Karpas-422 (cell line): ENCODE results near the gene GSTO2. TPM values are rescaled to one million over a fixed set of nuclear protein-coding genes. Genes with fewer than 3 reads are reported as not detected.

Experiments used
- DNase-seq: peaks from one replicate; pipeline ENCODE4 v3.0.0-alpha.2; 2015
- H2AFZ ChIP-seq: fragments of 200-600 bp; sonication (generic); 2 replicates; pipeline ENCODE4 v1.6.1; 2014; ENCODE audit warnings: antibody characterized with exemption, low read length, mixed read lengths
- H3K27ac ChIP-seq: fragments of 200-600 bp; sonication (generic); 2 replicates; pipeline ENCODE4 v1.5.1; 2014; ENCODE audit warnings: mild to moderate bottlenecking, low read length, moderate library complexity
- H3K27me3 ChIP-seq: fragments of 200-600 bp; sonication (generic); 2 replicates; pipeline ENCODE4 v1.6.1; 2014; ENCODE audit warnings: low read length, mixed read lengths
- H3K36me3 ChIP-seq: fragments of 200-600 bp; sonication (generic); 2 replicates; pipeline ENCODE4 v1.6.1; 2014; ENCODE audit warnings: low read length, mixed read lengths; ENCODE audit not compliant: insufficient read depth
- H3K4me1 ChIP-seq: fragments of 200-600 bp; sonication (generic); 2 replicates; pipeline ENCODE4 v1.6.1; 2014; ENCODE audit warnings: mild to moderate bottlenecking, low read length, mixed read lengths
- H3K4me2 ChIP-seq: fragments of 200-600 bp; sonication (generic); 2 replicates; pipeline ENCODE4 v1.6.1; 2014; ENCODE audit warnings: low read length, low read depth, mild to moderate bottlenecking; ENCODE audit not compliant: poor library complexity, severe bottlenecking
- H3K4me3 ChIP-seq: fragments of 200-600 bp; sonication (generic); 2 replicates; pipeline ENCODE4 v1.5.1; 2014; ENCODE audit warnings: mild to moderate bottlenecking, antibody characterized with exemption, low read length, mixed read lengths
- H3K79me2 ChIP-seq: fragments of 200-600 bp; sonication (generic); 2 replicates; pipeline ENCODE4 v1.6.1; 2014; ENCODE audit warnings: mild to moderate bottlenecking, low read length, mixed read lengths
- H3K9ac ChIP-seq: fragments of 200-600 bp; sonication (generic); 2 replicates; pipeline ENCODE4 v1.6.0; 2014; ENCODE audit warnings: low read length
- H3K9me2 ChIP-seq: fragments of 200-600 bp; sonication (generic), shearing (Covaris generic); replicated peaks from 2 replicates; pipeline ENCODE4 v1.6.0; 2014; ENCODE audit warnings: mild to moderate bottlenecking, low read length, moderate library complexity; ENCODE audit not compliant: insufficient read depth
- H3K9me3 ChIP-seq: fragments of 300-700, 200-600 bp; sonication (generic); 2 replicates; pipeline ENCODE4 v1.6.1; 2014; ENCODE audit warnings: low read length, mixed read lengths
- H4K20me1 ChIP-seq: fragments of 200-600 bp; sonication (generic); 2 replicates; pipeline ENCODE4 v1.6.1; 2014; ENCODE audit warnings: mild to moderate bottlenecking, antibody characterized with exemption, low read length, low read depth; ENCODE audit not compliant: insufficient read depth
- total RNA-seq: library from RNA; depleted of rRNA; stranded (reverse); fragments of >200 nt; shearing (Covaris generic); gene quantifications from 2 replicates; pipeline ENCODE4 v1.2.3, GENCODE V29; 2014; ENCODE audit warnings: low replicate concordance

GSTO2 gene
- total RNA-seq, 1 experiment from 2014 or later = 1.3 TPM

- Histone ChIP-seq H3K36me3 (peaks cover 54% of the 10 kb centered on the region), H4K20me1 (peaks cover 6% of the 10 kb centered on the region; the same call in 1 of the 2 replicates)
These were observed 4.2 kb upstream of the GSTO2 start for GRCh38 chr10:104264783-104265182.

DNA sequence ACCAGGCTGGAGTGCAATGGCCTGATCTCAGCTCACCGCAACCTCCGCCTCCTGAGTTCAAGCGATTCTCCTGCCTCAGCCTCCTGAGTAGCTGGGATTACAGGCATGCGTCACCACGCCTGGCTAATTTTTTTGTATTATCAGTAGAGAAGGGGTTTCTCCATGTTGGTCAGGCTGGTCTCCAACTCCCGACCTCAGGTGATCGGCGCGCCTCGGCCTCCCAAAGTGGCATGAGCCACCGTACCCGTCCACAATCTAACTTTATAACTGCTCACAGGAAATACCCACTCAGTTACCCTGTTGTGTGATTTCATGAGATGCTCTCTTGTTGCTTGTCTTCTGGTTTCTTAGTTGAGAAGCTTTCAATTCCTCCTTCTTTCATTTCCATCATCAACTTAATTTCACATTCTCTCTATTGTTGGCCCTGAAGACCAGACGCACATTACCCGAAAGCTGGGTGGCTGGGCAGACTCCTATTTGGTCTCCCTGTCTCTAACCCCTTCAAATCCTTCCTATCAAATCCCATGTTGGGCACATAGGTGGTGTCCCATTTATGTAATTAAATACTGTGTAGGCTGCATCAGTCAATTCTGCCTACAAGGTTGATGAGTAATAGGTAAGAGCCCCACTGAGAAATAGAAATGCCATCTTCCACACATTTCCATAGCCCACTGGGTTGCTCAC, 1.1 kb upstream of the GSTO2 start:
- Histone ChIP-seq H3K4me3 (peak overlapping the region; percentile 98), H3K9ac (peak overlapping the region; percentile 92), H2AFZ (no peak overlapping the region), H3K27me3 (no peaks in the 10 kb centered on the region), H3K4me2 (peak overlapping the region; percentile 99), H3K9me3 (no peaks in the 10 kb centered on the region), H4K20me1 (0 out of 2 replicates have a peak, but pooled peaks cover 6% of the 10 kb centered on the region), H3K79me2 (peaks cover 59% of the 10 kb centered on the region), H3K36me3 (peaks cover 33% of the 10 kb centered on the region), H3K4me1 (peaks cover 28% of the 10 kb centered on the region), H3K9me2 (no peaks in the 10 kb centered on the region), H3K27ac (no peak overlapping the region)
- DNase-seq = no peak

More at GRCh38 chr10:104264783-104265182, 4.2 kb upstream of the GSTO2 start:
- Histone ChIP-seq H3K4me2 (no peak overlapping the region), H3K79me2 (peaks cover 88% of the 10 kb centered on the region), H3K9me2 (no peaks in the 10 kb centered on the region), H3K27ac (no peak overlapping the region), H2AFZ (no peak overlapping the region), H3K4me3 (no peak overlapping the region), H3K27me3 (no peaks in the 10 kb centered on the region), H3K9me3 (no peaks in the 10 kb centered on the region), H3K9ac (no peak overlapping the region), H3K4me1 (peaks cover 22% of the 10 kb centered on the region)
- no peak for DNase-seq

- peaks cover 30% of the 10 kb centered on the region for H3K36me3 ChIP-seq
- H3K27me3 ChIP-seq = no peaks in the 10 kb centered on the region
- H3K4me3 ChIP-seq = peak overlapping the region; percentile 98
- H3K4me1 ChIP-seq = peaks cover 28% of the 10 kb centered on the region
- peak overlapping the region; percentile 99 for H3K4me2 ChIP-seq
- peak overlapping the region; percentile 92 for H3K9ac ChIP-seq
- 0 out of 2 replicates have a peak, but pooled peaks cover 6% of the 10 kb centered on the region for H4K20me1 ChIP-seq
- H3K79me2 ChIP-seq = peaks cover 54% of the 10 kb centered on the region
- no peaks in the 10 kb centered on the region for H3K9me2 ChIP-seq
- H2AFZ ChIP-seq = 0 out of 2 replicates have a peak overlapping the region, but pooled peaks have one; percentile 57
- H3K9me3 ChIP-seq = no peaks in the 10 kb centered on the region
- H3K27ac ChIP-seq = no peak overlapping the region
- no peak for DNase-seq
These were observed 625 bp upstream of the GSTO2 start for GRCh38 chr10:104268405-104268712.

- Histone ChIP-seq H3K9ac (no peak overlapping the region), H3K4me2 (no peak overlapping the region), H3K27ac (no peak overlapping the region), H3K9me2 (no peaks in the 10 kb centered on the region), H3K4me3 (no peak overlapping the region), H3K27me3 (no peaks in the 10 kb centered on the region), H2AFZ (no peak overlapping the region), H3K4me1 (peaks cover 21% of the 10 kb centered on the region), H3K9me3 (no peaks in the 10 kb centered on the region), H3K79me2 (peaks cover 5% of the 10 kb centered on the region), H4K20me1 (0 out of 2 replicates have a peak, but pooled peaks cover 3% of the 10 kb centered on the region), H3K36me3 (no peaks in the 10 kb centered on the region)
- no peak for DNase-seq
These were observed 4.3 kb downstream of the GSTO2 start for GRCh38 chr10:104273286-104273685.

- no peak overlapping the region for H3K4me3 ChIP-seq
- peak overlapping the region; percentile 61 for H3K9ac ChIP-seq
- H3K4me2 ChIP-seq = peak overlapping the region; percentile 55
- H3K27me3 ChIP-seq = no peaks in the 10 kb centered on the region
- H3K9me2 ChIP-seq = no peaks in the 10 kb centered on the region
- H3K9me3 ChIP-seq = no peaks in the 10 kb centered on the region
- H3K4me1 ChIP-seq = peaks cover 21% of the 10 kb centered on the region
- H3K27ac ChIP-seq = no peak overlapping the region
- H3K79me2 ChIP-seq = no peaks in the 10 kb centered on the region
- H4K20me1 ChIP-seq = no peaks in the 10 kb centered on the region
- peak overlapping the region; percentile 89 for H2AFZ ChIP-seq
- no peak for DNase-seq
- H3K36me3 ChIP-seq = no peaks in the 10 kb centered on the region
These were observed 5.1 kb downstream of the GSTO2 start for GRCh38 chr10:104273899-104274575.

GRCh38 chr10:104274762-104275721, 6.1 kb downstream of the GSTO2 start:
- DNase-seq = peak; percentile 73
- Histone ChIP-seq H3K9me2 (no peaks in the 10 kb centered on the region), H3K9me3 (no peaks in the 10 kb centered on the region), H2AFZ (peak overlapping the region; percentile 89), H3K4me3 (peak overlapping the region; percentile 29; the same call in 1 of the 2 replicates), H3K36me3 (no peaks in the 10 kb centered on the region), H3K79me2 (no peaks in the 10 kb centered on the region), H3K4me1 (peaks cover 13% of the 10 kb centered on the region), H3K27me3 (no peaks in the 10 kb centered on the region), H3K9ac (peak overlapping the region; percentile 61), H3K4me2 (peak overlapping the region; percentile 55), H4K20me1 (no peaks in the 10 kb centered on the region), H3K27ac (no peak overlapping the region)

DNA sequence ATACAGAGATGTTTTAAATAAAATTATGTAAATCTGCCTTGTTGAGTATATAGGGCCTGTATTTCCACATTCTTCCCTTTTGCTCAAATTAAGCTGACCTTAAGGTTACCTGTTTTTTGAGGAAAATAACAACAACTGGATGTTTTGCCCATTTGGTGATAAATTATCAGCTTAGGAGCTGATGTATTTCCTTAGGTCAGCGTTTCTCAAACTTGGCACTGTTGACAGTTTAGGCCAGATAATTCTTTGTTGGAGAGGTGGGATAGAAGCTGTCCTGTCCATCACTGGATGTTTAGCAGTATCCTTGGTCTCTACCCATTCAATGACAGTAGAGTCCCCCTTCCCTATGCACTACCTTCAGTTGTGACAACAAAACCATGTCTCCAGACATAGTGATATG, 7.2 kb downstream of the GSTO2 start:
- no peak for DNase-seq
- no peaks in the 10 kb centered on the region for H4K20me1 ChIP-seq
- H3K9me3 ChIP-seq = no peaks in the 10 kb centered on the region
- H3K9ac ChIP-seq = no peak overlapping the region
- no peak overlapping the region for H3K4me3 ChIP-seq
- no peaks in the 10 kb centered on the region for H3K36me3 ChIP-seq
- H3K27me3 ChIP-seq = no peaks in the 10 kb centered on the region
- H2AFZ ChIP-seq = no peak overlapping the region
- no peaks in the 10 kb centered on the region for H3K9me2 ChIP-seq
- no peak overlapping the region for H3K4me2 ChIP-seq
- H3K79me2 ChIP-seq = no peaks in the 10 kb centered on the region
- H3K27ac ChIP-seq = no peak overlapping the region
- peaks cover 8% of the 10 kb centered on the region for H3K4me1 ChIP-seq

GRCh38 chr10:104277785-104278184, 8.8 kb downstream of the GSTO2 start:
- H3K4me1 ChIP-seq = peaks cover 8% of the 10 kb centered on the region
- no peak for DNase-seq
- H2AFZ ChIP-seq = no peak overlapping the region
- H3K79me2 ChIP-seq = no peaks in the 10 kb centered on the region
- H3K9ac ChIP-seq = no peak overlapping the region
- no peaks in the 10 kb centered on the region for H4K20me1 ChIP-seq
- H3K27ac ChIP-seq = no peak overlapping the region
- H3K27me3 ChIP-seq = no peaks in the 10 kb centered on the region
- no peaks in the 10 kb centered on the region for H3K36me3 ChIP-seq
- H3K4me3 ChIP-seq = no peak overlapping the region
- H3K4me2 ChIP-seq = no peak overlapping the region
- H3K9me2 ChIP-seq = no peaks in the 10 kb centered on the region
- H3K9me3 ChIP-seq = no peaks in the 10 kb centered on the region
